ENCODE measurements around the gene SCMH1.
"Not testable (repeated sequence)": the region's sequence is repeated elsewhere in the genome, so short reads cannot be mapped to it uniquely, and the experiment has no call there.

The SCMH1 gene

GRCh38 chr1:41260768-41261167 is 18.7 kb upstream of the SCMH1 start:
- DNase-seq: no peak
- no peaks in the 10 kb centered on the region for H3K36me3 ChIP-seq
- no peaks in the 10 kb centered on the region for H3K4me1 ChIP-seq
- H3K4me3 ChIP-seq (ENCODE audit: low read depth, low read length): no peak overlapping the region
- no peaks in the 10 kb centered on the region for H3K27me3 ChIP-seq
- H3K9me3 ChIP-seq: no peaks in the 10 kb centered on the region
- no peak for TF ChIP-seq CTCF (IDR thresholded peaks at IDR 0.05; ENCODE audit: low read depth, low read length)

- H3K4me3 ChIP-seq (ENCODE audit: low read depth, low read length): no peak overlapping the region
- TF ChIP-seq CTCF (IDR thresholded peaks at IDR 0.05; ENCODE audit: low read depth, low read length): no peak
- H3K36me3 ChIP-seq: no peaks in the 10 kb centered on the region
- no peak for DNase-seq
- H3K27me3 ChIP-seq: no peaks in the 10 kb centered on the region
- H3K9me3 ChIP-seq: no peaks in the 10 kb centered on the region
- H3K4me1 ChIP-seq: no peaks in the 10 kb centered on the region
Observed at GRCh38 chr1:41259221-41259620, 17.1 kb upstream of the SCMH1 start.

GRCh38 chr1:41255978-41256377 is 13.9 kb upstream of the SCMH1 start:
- Histone ChIP-seq H3K9me3 (no peaks in the 10 kb centered on the region), H3K4me3 (ENCODE audit: low read depth, low read length) (no peak overlapping the region), H3K4me1 (no peaks in the 10 kb centered on the region), H3K27me3 (no peaks in the 10 kb centered on the region), H3K36me3 (no peaks in the 10 kb centered on the region)
- TF ChIP-seq CTCF (IDR thresholded peaks at IDR 0.05; ENCODE audit: low read depth, low read length): no peak
- DNase-seq: no peak

GRCh38 chr1:41251120-41251519 is 9.0 kb upstream of the SCMH1 start:
- H3K4me3 ChIP-seq (ENCODE audit: low read depth, low read length); H3K9me3 ChIP-seq; H3K4me1 ChIP-seq; H3K36me3 ChIP-seq; DNase-seq; H3K27me3 ChIP-seq: not testable (repeated sequence)

- no peak for DNase-seq
- no peaks in the 10 kb centered on the region for H3K9me3 ChIP-seq
- TF ChIP-seq CTCF (IDR thresholded peaks at IDR 0.05; ENCODE audit: low read depth, low read length): no peak
- no peaks in the 10 kb centered on the region for H3K27me3 ChIP-seq
- H3K4me3 ChIP-seq (ENCODE audit: low read depth, low read length): no peak overlapping the region
- no peaks in the 10 kb centered on the region for H3K36me3 ChIP-seq
- no peaks in the 10 kb centered on the region for H3K4me1 ChIP-seq
Observed at GRCh38 chr1:41249319-41249718, 7.2 kb upstream of the SCMH1 start.

GRCh38 chr1:41246568-41246967 is 4.5 kb upstream of the SCMH1 start:
- Histone ChIP-seq H3K4me3 (ENCODE audit: low read depth, low read length) (no peak overlapping the region), H3K4me1 (no peaks in the 10 kb centered on the region), H3K27me3 (no peaks in the 10 kb centered on the region), H3K9me3 (no peaks in the 10 kb centered on the region), H3K36me3 (no peaks in the 10 kb centered on the region)
- no peak for TF ChIP-seq CTCF (IDR thresholded peaks at IDR 0.05; ENCODE audit: low read depth, low read length)
- DNase-seq: no peak

- no peaks in the 10 kb centered on the region for H3K4me1 ChIP-seq
- no peaks in the 10 kb centered on the region for H3K36me3 ChIP-seq
- DNase-seq: no peak
- H3K9me3 ChIP-seq: no peaks in the 10 kb centered on the region
- TF ChIP-seq CTCF (IDR thresholded peaks at IDR 0.05; ENCODE audit: low read depth, low read length): no peak
- H3K4me3 ChIP-seq (ENCODE audit: low read depth, low read length): no peak overlapping the region
- H3K27me3 ChIP-seq: no peaks in the 10 kb centered on the region
Observed at GRCh38 chr1:41245659-41246058, 3.6 kb upstream of the SCMH1 start.

Data from BE2C (cell line).